Daoy (cell line): Measurements from ENCODE around the gene TRNP1. TPM values are rescaled to one million over a fixed set of nuclear protein-coding genes. Genes with fewer than 3 reads are reported as not detected.
"Not testable (repeated sequence)": the region's sequence is repeated elsewhere in the genome, so short reads cannot be mapped to it uniquely, and the experiment has no call there.

Source experiments
- DNase-seq: peaks from one replicate; pipeline ENCODE4 v3.0.0-alpha.2; 2015; ENCODE audit warnings: low read depth
- total RNA-seq: library from RNA; depleted of rRNA; stranded (reverse); fragments of >200 nt; shearing (Covaris generic); gene quantifications from 2 replicates; pipeline ENCODE4 v1.2.3, GENCODE V29; 2014; rRNA removed

TRNP1 gene
- 3.3 and 4.4 TPM in 2 replicates for total RNA-seq

- peak; percentile 81 for DNase-seq
These were observed at the start of gene TRNP1 for GRCh38 chr1:26993237-26994019. Gene TRNP1 (plus strand): TSS chr1:26993692. CDS start chr1:26993787, 95 bp downstream.

- no peak for DNase-seq
These were observed 48.4 kb upstream of the TRNP1 start for GRCh38 chr1:26945138-26945537.

GRCh38 chr1:26945728-26946127 is 47.8 kb upstream of the TRNP1 start:
- DNase-seq: no peak

GRCh38 chr1:26946270-26946669 is 47.2 kb upstream of the TRNP1 start:
- DNase-seq: no peak

GRCh38 chr1:26948725-26949057 is 44.8 kb upstream of the TRNP1 start:
- not testable (repeated sequence) for DNase-seq

GRCh38 chr1:26949266-26949925 is 44.1 kb upstream of the TRNP1 start:
- DNase-seq: no peak

- no peak for DNase-seq
These were observed 43.6 kb upstream of the TRNP1 start for GRCh38 chr1:26949926-26950319.

- no peak for DNase-seq
These were observed 42.9 kb upstream of the TRNP1 start for GRCh38 chr1:26950602-26951001.

GRCh38 chr1:26951216-26951615 is 42.3 kb upstream of the TRNP1 start:
- no peak for DNase-seq

GRCh38 chr1:26951821-26952497 is 41.5 kb upstream of the TRNP1 start:
- no peak for DNase-seq

- no peak for DNase-seq
These were observed 40.1 kb upstream of the TRNP1 start for GRCh38 chr1:26953374-26953773.

- DNase-seq: no peak
These were observed 37.2 kb upstream of the TRNP1 start for GRCh38 chr1:26956321-26956720.

- no peak for DNase-seq
These were observed 36.2 kb upstream of the TRNP1 start for GRCh38 chr1:26957306-26957705.

- no peak for DNase-seq
These were observed 34.2 kb upstream of the TRNP1 start for GRCh38 chr1:26959270-26959669.

GRCh38 chr1:26959722-26960624 is 33.5 kb upstream of the TRNP1 start, which contains the start of gene KDF1:
Gene KDF1 (minus strand): TSS chr1:26960468. CDS start chr1:26952380, 8,088 bp downstream.
- no peak for DNase-seq

GRCh38 chr1:26960625-26960966 is 32.9 kb upstream of the TRNP1 start:
- DNase-seq: no peak

GRCh38 chr1:26961826-26962225 is 31.7 kb upstream of the TRNP1 start:
- peak; percentile 68 for DNase-seq

- DNase-seq: no peak
These were observed 28.3 kb upstream of the TRNP1 start for GRCh38 chr1:26965213-26965612.

- DNase-seq: no peak
These were observed 27.9 kb upstream of the TRNP1 start for GRCh38 chr1:26965628-26966027.

- no peak for DNase-seq
These were observed 22.7 kb upstream of the TRNP1 start for GRCh38 chr1:26970810-26971209.

- no peak for DNase-seq
These were observed 21.9 kb upstream of the TRNP1 start for GRCh38 chr1:26971590-26971989.

GRCh38 chr1:26972390-26972789 is 21.1 kb upstream of the TRNP1 start:
- no peak for DNase-seq
